Activated CD8-positive, alpha-beta memory T cell treated with anti-CD3 and anti-CD28 coated beads, Interleukin-2, amount 50 U/mL, for 24 hours (primary cell): ENCODE results near the gene KCNH5.

ENCODE experiments used
- DNase-seq: peaks from one replicate; pipeline ENCODE4 v3.0.0-alpha.2; 2020; ENCODE audit errors: extremely low read depth

The KCNH5 gene

DNA sequence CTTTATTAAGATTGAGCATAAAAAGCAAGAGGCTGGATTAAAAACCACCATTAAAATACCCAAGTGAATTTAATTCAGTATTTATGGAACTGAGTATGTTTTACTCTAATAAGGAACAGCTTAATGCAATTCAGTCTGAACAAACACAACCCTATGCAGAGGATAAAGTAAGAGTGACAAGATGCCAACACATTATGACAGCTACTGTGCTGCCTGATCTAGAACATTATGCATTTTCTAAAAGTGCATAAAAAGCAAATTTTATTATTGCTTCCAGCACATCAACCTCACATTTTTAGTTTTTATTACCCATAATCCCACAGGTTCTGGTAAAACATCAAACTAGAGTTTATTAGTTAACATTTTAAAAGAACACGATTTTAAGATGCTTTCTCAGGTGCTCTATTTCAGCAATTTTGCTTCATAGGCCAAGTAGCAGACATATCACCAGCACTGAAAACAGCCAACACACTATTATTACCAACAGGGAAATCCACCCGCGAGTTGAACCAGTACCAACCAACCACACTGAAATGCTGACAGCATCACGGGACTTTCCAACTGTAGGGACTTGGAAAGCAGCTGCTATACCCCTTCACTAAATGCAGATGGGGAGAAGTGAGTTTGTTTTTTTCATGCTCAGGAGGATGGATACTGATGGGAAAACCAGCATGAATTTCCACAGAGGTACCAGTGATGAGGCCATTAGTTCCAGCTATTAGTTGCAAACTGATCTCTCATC is 372.1 kb downstream of the KCNH5 start:
- no peak for DNase-seq

DNA sequence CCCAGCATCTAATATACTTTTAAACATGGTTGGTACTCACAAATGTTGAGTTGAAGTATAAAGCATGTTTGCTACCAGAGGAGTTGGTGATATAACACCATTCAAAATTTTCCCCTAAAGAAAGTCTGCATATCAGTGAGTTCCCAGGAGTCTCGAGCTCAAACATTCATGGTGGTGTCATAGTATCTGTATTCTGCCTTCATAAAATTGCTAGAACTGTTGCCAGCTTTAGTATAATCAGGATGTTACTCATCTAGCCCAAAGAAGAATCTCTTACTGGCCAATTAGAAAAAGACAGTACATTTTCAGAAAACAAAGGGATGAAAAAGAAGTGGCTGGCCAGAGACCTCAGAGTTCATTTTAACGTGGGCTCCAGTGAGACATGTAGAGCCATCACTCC is 374.7 kb downstream of the KCNH5 start:
- DNase-seq = no peak

DNA sequence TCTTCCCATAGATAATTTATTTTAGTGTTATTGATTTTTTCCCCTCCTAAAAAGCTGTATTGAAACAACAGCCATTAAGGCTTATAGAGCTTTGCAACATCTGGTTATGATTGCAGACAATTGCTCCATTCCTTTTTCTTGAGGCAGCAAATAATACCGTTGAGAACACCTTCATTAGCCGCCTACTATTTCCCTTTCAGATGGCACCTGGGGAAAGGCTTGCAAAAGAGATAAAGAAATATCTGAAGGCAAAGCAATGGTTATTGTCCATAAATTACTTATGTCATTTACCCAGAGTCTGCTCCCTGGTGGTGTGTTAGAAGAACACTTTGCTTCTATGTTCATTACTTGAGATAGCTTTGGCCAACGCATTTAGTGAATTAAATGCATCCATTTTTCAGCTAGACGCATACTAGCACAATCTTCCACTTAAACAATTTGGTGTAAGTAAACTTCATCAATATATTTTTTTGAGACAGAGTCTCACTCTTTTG is 377.8 kb downstream of the KCNH5 start:
- no peak for DNase-seq

DNA sequence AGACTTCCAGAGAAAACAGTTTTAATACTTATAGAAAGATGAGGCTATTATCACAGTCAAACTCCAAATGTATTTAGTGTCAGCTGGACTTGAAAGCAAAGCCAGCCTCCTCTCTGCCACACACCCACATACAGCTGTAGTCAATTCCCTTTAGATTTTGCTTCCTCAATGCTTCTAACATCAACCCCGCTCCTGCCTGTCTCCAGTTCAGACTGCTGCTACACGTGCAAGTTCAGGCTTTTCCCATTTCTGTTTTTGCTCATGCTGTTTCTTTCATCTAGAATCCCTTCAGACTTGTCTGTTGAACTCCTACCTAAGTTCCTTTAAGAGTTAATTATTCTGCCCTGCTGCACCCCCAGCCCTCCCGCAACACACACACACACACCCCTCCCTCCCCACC is 380.0 kb downstream of the KCNH5 start:
- DNase-seq = no peak

DNA sequence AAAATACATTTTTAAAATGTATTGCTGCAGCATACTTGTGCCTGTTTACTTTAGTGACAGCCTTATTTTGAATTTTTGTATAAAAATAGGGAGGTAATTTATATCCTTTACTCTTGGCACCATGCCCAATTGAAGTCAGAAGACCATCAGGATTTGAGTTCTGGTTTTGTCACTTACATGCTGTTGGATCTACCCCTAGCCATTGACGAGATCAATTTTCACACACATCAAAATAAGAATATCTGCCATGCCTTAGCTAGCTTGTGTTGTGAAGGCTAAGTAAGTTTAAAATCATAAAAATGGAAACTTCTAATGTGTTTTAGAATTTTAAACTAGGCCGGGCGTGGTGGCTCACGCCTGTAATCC is 381.8 kb downstream of the KCNH5 start:
- DNase-seq = no peak

DNA sequence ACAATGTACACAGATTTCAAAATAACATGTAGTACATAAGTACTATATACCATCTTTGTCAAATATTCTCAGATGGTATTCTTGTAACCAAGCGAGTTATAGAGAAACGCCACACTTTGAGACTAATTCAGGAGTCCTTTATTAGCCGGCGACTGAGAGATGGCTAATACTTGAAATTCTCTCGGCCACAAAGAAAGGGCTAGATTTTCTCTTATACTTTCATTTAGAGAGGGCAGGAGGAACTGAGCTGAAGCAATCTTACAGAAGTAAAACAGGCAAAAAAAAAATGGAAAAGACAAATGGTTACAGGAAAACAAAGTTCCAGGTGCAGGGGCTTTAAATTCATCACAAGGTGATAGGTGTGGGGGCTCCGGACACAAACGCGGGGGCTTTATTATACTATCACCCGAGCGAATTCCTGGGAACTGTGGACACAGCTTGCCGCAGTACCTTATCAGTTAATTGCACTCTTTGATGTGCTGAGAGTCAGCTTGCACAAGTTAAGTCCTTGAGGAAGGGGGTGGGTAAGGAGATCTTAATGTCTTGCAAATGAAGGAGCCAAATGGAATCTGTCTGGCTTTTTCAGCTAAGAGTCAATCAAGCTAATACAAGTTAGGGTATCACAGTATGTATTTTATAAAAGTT is 382.3 kb downstream of the KCNH5 start:
- DNase-seq = no peak

DNA sequence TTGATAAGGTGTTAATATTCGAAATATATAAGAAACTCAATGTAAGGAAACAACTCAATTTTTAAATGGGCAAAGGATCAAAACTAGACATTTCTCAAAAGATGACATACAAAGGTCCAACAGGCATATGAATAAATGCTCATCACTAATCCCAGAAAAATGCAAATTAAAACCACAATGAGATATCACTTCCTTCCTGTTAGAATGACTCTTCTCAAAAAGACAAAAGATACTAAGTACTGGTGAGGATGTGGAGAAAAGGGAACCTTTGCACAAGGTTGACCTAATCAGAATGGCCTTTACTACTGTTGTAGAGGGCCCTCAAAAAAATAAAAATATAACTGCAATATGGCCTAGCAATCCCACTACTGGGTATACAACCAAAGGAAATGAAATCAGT is 383.4 kb downstream of the KCNH5 start:
- DNase-seq = no peak

DNA sequence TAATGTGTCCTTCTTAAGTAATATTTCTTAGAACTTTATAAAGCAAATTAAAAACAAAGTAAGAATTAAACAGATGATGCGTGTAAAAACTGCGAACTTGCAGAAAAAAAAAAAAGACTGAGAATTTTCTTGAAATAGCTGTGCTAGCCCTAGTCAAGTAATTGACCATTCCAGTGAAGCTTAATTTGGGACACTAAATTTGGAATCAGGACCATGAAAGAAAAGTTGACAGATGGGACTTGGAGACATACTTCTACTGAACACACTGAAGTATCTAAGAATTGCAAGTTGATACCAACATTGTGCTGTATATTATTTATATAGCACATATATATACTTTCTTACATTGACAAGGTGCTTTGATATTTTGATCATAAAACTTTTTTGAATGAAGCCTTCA is 386.6 kb downstream of the KCNH5 start:
- DNase-seq = no peak

DNA sequence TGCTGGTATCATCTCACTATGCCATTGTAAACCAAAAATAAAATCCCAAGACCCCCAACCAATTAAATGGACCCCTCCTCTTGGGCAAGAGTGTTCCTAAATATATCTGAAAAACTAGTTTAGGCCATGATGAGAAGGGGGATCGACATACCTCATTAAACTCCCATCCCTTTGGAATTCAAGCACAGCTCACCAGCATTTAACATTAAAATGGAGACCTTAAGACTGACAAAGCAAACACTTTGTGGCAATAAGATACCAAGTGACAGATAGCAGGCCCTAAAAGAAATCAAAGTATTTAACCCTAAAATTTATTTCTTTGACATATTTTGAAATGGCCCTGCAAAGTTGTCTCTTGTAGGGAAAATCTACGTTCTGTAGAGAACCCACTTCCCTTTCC is 387.9 kb downstream of the KCNH5 start:
- DNase-seq = no peak

DNA sequence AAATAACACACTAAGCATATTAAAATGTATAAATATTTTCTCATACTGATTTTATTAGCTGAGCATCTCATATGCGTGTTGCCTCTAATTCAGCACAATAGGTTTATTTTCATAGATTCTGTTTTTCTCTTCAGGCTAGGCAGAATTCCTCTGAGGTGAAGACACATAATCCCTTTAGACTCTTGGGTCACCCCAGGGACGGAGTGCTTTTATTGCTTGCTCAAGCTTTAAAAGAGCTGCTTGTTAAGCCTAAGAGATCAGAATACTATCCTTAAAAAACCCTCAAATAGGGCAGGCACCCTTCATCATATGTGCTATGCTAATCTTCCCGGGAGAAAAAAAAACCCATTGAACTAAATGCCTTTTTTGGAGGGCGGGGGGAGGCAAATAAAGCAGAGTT is 390.1 kb downstream of the KCNH5 start:
- DNase-seq = no peak

DNA sequence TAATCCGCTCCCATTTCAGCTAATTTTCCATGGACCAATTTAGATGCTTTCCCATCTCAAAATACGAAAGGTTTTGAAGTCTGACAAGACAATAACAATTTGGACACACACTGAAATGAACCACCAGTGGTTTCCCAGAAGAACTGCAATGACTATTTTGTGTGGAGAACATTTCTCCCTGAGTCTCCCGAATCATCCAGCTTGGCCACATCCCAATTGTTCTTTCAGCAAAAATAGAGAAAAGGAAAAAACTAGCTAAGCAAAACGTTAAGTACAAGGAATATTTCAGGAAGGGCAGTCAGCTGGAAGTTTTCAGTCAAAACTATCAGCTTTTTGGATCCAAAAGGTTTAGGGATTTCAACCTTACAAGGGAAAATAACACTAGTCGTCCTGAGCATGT is 390.6 kb downstream of the KCNH5 start:
- no peak for DNase-seq
